Epithelial cell of proximal tubule (primary cell): ENCODE results near the gene SLC9B2. TPM values are rescaled to one million over a fixed set of nuclear protein-coding genes. Genes with fewer than 3 reads are reported as not detected.

Experiments
- DNase-seq: peaks from one replicate; pipeline ENCODE4 v3.0.0-alpha.2; 2011; ENCODE audit warnings: low read depth
- H3K4me3 ChIP-seq: 2 replicates; pipeline ENCODE4 v1.5.1; 2011; ENCODE audit warnings: low read depth, mild to moderate bottlenecking, low read length
- CTCF ChIP-seq: conservative IDR thresholded peaks from 2 replicates; pipeline ENCODE4 v1.5.1; 2012; ENCODE audit warnings: low read depth, mild to moderate bottlenecking, low read length
- total RNA-seq: library from RNA; depleted of rRNA; stranded (reverse); fragments of >200 nt; gene quantifications from 2 replicates; pipeline ENCODE4 v1.2.3, GENCODE V29; 2015

The SLC9B2 gene
- total RNA-seq, 1 donor from 2014 or later: 7.0 TPM

- H3K4me3 ChIP-seq: no peak overlapping the region
- no peak for DNase-seq
- TF ChIP-seq CTCF: no peak
These were observed 29.2 kb upstream of the SLC9B2 start for GRCh38 chr4:103105558-103106356.

- TF ChIP-seq CTCF: no peak
- H3K4me3 ChIP-seq: no peak overlapping the region
- no peak for DNase-seq
These were observed 28.3 kb upstream of the SLC9B2 start for GRCh38 chr4:103104886-103105285.

GRCh38 chr4:103100691-103101090, 24.1 kb upstream of the SLC9B2 start:
- TF ChIP-seq CTCF: no peak
- no peak for DNase-seq
- no peak overlapping the region for H3K4me3 ChIP-seq

GRCh38 chr4:103099691-103100392, 23.3 kb upstream of the SLC9B2 start, which contains the start of gene BDH2:
Gene BDH2, minus strand, starts transcription at chr4:103099834. Its CDS starts 3,580 bp downstream, at chr4:103096254.
- TF ChIP-seq CTCF: peak; percentile 69
- peak within 1 kb of the TSS; percentile 62 for H3K4me3 ChIP-seq
- peak; percentile 93 for DNase-seq

GRCh38 chr4:103098756-103099440, 22.3 kb upstream of the SLC9B2 start:
- TF ChIP-seq CTCF: no peak
- H3K4me3 ChIP-seq: peak overlapping the region; percentile 62
- no peak for DNase-seq

GRCh38 chr4:103098341-103098740, 21.8 kb upstream of the SLC9B2 start:
- H3K4me3 ChIP-seq: peak overlapping the region; percentile 62
- TF ChIP-seq CTCF: no peak
- DNase-seq: no peak
